ENCODE data around the gene CD44. TPM values are rescaled to one million over a fixed set of nuclear protein-coding genes. Genes with fewer than 3 reads are reported as not detected.

Gene CD44
- total and polyA plus RNA-seq, 2 donors (not counting 1 experiment from before 2014, with no cell fraction given): 660 to 980 TPM

GRCh38 chr11:35245056-35245455 is 106.1 kb downstream of the CD44 start:
- Histone ChIP-seq H3K27me3 (ENCODE audit: control insufficient read depth, insufficient read depth, low read length) (no peaks in the 10 kb centered on the region), H3K4me3 (replicated peaks in 1 of 4; ENCODE audit: control extremely low read depth in 1 of 4, insufficient read depth in 1 of 4, low read depth in 3 of 4, low read length in 4 of 4) (no peak overlapping the region), H3K27ac (ENCODE audit: insufficient read depth, low read length) (no peak overlapping the region), H2AFZ (ENCODE audit: low read length) (no peak overlapping the region), H3K36me3 (ENCODE audit: control insufficient read depth, insufficient read depth, low read length) (no peaks in the 10 kb centered on the region), H4K20me1 (ENCODE audit: control insufficient read depth, extremely low read depth, insufficient read depth, low read length) (no peaks in the 10 kb centered on the region), H3K4me2 (ENCODE audit: extremely low read depth, insufficient read depth, low read length) (no peak overlapping the region), H3K79me2 (ENCODE audit: control insufficient read depth, insufficient read depth, low read length) (no peaks in the 10 kb centered on the region), H3K4me1 (ENCODE audit: control insufficient read depth, extremely low read depth, insufficient read depth, low read length) (no peaks in the 10 kb centered on the region), H3K9ac (ENCODE audit: insufficient read depth, low read length) (no peak overlapping the region), H3K9me3 (ENCODE audit: control insufficient read depth, insufficient read depth, low read depth, low read length) (no peaks in the 10 kb centered on the region)
- TF ChIP-seq EZH2 (IDR thresholded peaks at IDR 0.05; ENCODE audit: low read length, missing control alignments): no peak
- TF ChIP-seq CTCF (conservative IDR thresholded peaks at IDR 0.05 in 1 of 2, IDR thresholded peaks at IDR 0.05 in 1 of 2; ENCODE audit: low read depth in 1 of 2, low read length in 2 of 2): no peak
- no peak for DNase-seq (ENCODE audit: low read depth in 2 of 2)

GRCh38 chr11:35245786-35246185 is 106.8 kb downstream of the CD44 start:
- DNase-seq (ENCODE audit: low read depth in 2 of 2): no peak
- H2AFZ ChIP-seq (ENCODE audit: low read length): no peak overlapping the region
- no peaks in the 10 kb centered on the region for H3K9me3 ChIP-seq (ENCODE audit: control insufficient read depth, insufficient read depth, low read depth, low read length)
- no peak overlapping the region for H3K4me2 ChIP-seq (ENCODE audit: extremely low read depth, insufficient read depth, low read length)
- H3K27ac ChIP-seq (ENCODE audit: insufficient read depth, low read length): no peak overlapping the region
- H3K4me3 ChIP-seq (replicated peaks in 1 of 4; ENCODE audit: control extremely low read depth in 1 of 4, insufficient read depth in 1 of 4, low read depth in 3 of 4, low read length in 4 of 4): no peak overlapping the region
- H3K9ac ChIP-seq (ENCODE audit: insufficient read depth, low read length): no peak overlapping the region
- TF ChIP-seq EZH2 (IDR thresholded peaks at IDR 0.05; ENCODE audit: low read length, missing control alignments) (no peak), CTCF (conservative IDR thresholded peaks at IDR 0.05 in 1 of 2, IDR thresholded peaks at IDR 0.05 in 1 of 2; ENCODE audit: low read depth in 1 of 2, low read length in 2 of 2) (no peak)
- no peaks in the 10 kb centered on the region for H4K20me1 ChIP-seq (ENCODE audit: control insufficient read depth, extremely low read depth, insufficient read depth, low read length)
- H3K27me3 ChIP-seq (ENCODE audit: control insufficient read depth, insufficient read depth, low read length): no peaks in the 10 kb centered on the region
- H3K4me1 ChIP-seq (ENCODE audit: control insufficient read depth, extremely low read depth, insufficient read depth, low read length): no peaks in the 10 kb centered on the region
- H3K79me2 ChIP-seq (ENCODE audit: control insufficient read depth, insufficient read depth, low read length): no peaks in the 10 kb centered on the region
- no peaks in the 10 kb centered on the region for H3K36me3 ChIP-seq (ENCODE audit: control insufficient read depth, insufficient read depth, low read length)

DNA sequence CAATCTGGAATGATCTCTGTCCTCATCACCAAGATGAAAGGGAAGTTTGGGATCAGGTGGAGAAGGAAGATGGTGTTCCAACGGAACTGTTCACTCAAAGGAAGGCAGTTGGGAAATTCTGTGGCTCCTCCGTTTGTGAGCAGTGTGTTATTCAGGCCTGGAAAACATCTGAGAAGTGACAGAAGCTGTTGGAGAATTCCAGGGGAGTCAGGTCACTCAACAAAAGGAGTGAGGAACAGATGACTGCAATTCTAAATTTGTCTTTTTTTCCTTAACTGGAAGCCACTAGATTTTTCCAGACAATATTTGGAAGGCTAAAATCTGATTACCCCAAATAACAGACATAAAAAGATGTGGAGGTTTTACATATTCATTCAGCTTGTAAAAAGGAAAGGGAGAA is 107.8 kb downstream of the CD44 start:
- H3K4me2 ChIP-seq (ENCODE audit: extremely low read depth, insufficient read depth, low read length): no peak overlapping the region
- no peak overlapping the region for H3K4me3 ChIP-seq (replicated peaks in 1 of 4; ENCODE audit: control extremely low read depth in 1 of 4, insufficient read depth in 1 of 4, low read depth in 3 of 4, low read length in 4 of 4)
- DNase-seq (ENCODE audit: low read depth in 2 of 2): peak in 1 of 2 donors; percentile 63
- H3K9me3 ChIP-seq (ENCODE audit: control insufficient read depth, insufficient read depth, low read depth, low read length): no peaks in the 10 kb centered on the region
- H3K27ac ChIP-seq (ENCODE audit: insufficient read depth, low read length): no peak overlapping the region
- no peaks in the 10 kb centered on the region for H4K20me1 ChIP-seq (ENCODE audit: control insufficient read depth, extremely low read depth, insufficient read depth, low read length)
- H3K36me3 ChIP-seq (ENCODE audit: control insufficient read depth, insufficient read depth, low read length): no peaks in the 10 kb centered on the region
- no peaks in the 10 kb centered on the region for H3K79me2 ChIP-seq (ENCODE audit: control insufficient read depth, insufficient read depth, low read length)
- H3K9ac ChIP-seq (ENCODE audit: insufficient read depth, low read length): no peak overlapping the region
- TF ChIP-seq EZH2 (IDR thresholded peaks at IDR 0.05; ENCODE audit: low read length, missing control alignments) (no peak), CTCF (conservative IDR thresholded peaks at IDR 0.05 in 1 of 2, IDR thresholded peaks at IDR 0.05 in 1 of 2; ENCODE audit: low read depth in 1 of 2, low read length in 2 of 2) (no peak)
- no peak overlapping the region for H2AFZ ChIP-seq (ENCODE audit: low read length)
- H3K4me1 ChIP-seq (ENCODE audit: control insufficient read depth, extremely low read depth, insufficient read depth, low read length): no peaks in the 10 kb centered on the region
- no peaks in the 10 kb centered on the region for H3K27me3 ChIP-seq (ENCODE audit: control insufficient read depth, insufficient read depth, low read length)
